A549 (cell line): Measurements from ENCODE around the gene ZDHHC22. TPM values are rescaled to one million over a fixed set of nuclear protein-coding genes. Genes with fewer than 3 reads are reported as not detected.
A peak's percentile ranks its signal among the peaks of the same experiment; 100 is the strongest.

Experiments
- ATAC-seq, 2 experiments: fragments of 200-7000 bp in 1 of 2; fragments of >200 bp in 1 of 2; cut with Nextera tagmentation in 1 of 2; cut with Tn5 transposase in 1 of 2; 3 replicates each; pipeline versions ENCODE4 v1.8.0 to v1.9.1; 2018 to 2020; ENCODE audit warnings: mild to moderate bottlenecking in 1 of 2, moderate library complexity in 1 of 2
- CTCF ChIA-PET: fragments of 300-600 bp; sonication (Branson Sonifier 250); formaldehyde crosslinking; extraction: SDS; loops from one replicate; lab custom pipeline; 2021; ENCODE audit warnings: antibody characterized with exemption, inconsistent platforms; lab: Yijun Ruan, JAX
- POLR2A ChIA-PET: fragments of 350-600 bp; formaldehyde crosslinking; extraction: SDS; loops from one replicate; lab custom pipeline; 2021; ENCODE audit warnings: antibody characterized with exemption, inconsistent platforms; lab: Yijun Ruan, JAX
- DNase-seq, 2 experiments: peaks; one replicate each; pipeline versions ENCODE4 v3.0.0 to v3.0.0-alpha.2; 2011 to 2016; ENCODE audit warnings: low read depth in 1 of 2, low spot score in 1 of 2
- FAIRE-seq: peaks from 2 replicates; lab custom pipeline; 2011; peaks lifted over from hg19 to GRCh38; lab: Jason Lieb, UNC
- H3K27ac ChIP-seq, 2 experiments: fragments of >200 bp; sonication (Bioruptor Twin); formaldehyde crosslinking; 3 replicates each; pipeline ENCODE4 v1.5.1; 2016 to 2017
- H3K4me1 ChIP-seq: fragments of >200 bp; sonication (Bioruptor Twin); formaldehyde crosslinking; 3 replicates; pipeline ENCODE4 v1.6.1; 2016
- H3K4me2 ChIP-seq: fragments of >200 bp; sonication (Bioruptor Twin); formaldehyde crosslinking; 3 replicates; pipeline ENCODE4 v1.6.1; 2016
- H3K4me3 ChIP-seq: fragments of >200 bp; sonication (Bioruptor Twin); formaldehyde crosslinking; 3 replicates; pipeline ENCODE4 v1.5.1; 2016
- H3K9me3 ChIP-seq: fragments of >200 bp; sonication (Bioruptor Twin); formaldehyde crosslinking; 3 replicates; pipeline ENCODE4 v1.6.1; 2016
- CBX2 ChIP-seq: fragments of 200-600 bp; sonication (generic); IDR thresholded peaks from 2 replicates; pipeline ENCODE4 v1.6.1; 2016; ENCODE audit warnings: low read depth, mild to moderate bottlenecking, borderline replicate concordance
- CBX8 ChIP-seq: fragments of 200-600 bp; sonication (generic); IDR thresholded peaks from 2 replicates; pipeline ENCODE4 v1.6.1; 2016
- CEBPB ChIP-seq, 2 experiments: fragments of >200 bp in 1 of 2; sonication (Bioruptor Twin) in 1 of 2; formaldehyde crosslinking in 1 of 2; IDR thresholded peaks; 2 replicates each; pipeline ENCODE4 v1.6.1; 2012 to 2016
- CHD2 ChIP-seq: fragments of 150-350 bp; IDR thresholded peaks from 2 replicates; pipeline ENCODE4 v1.6.1; 2014; ENCODE audit warnings: low read length; ENCODE audit not compliant: partially characterized antibody
- E2F6 ChIP-seq: IDR thresholded peaks from 2 replicates; pipeline ENCODE4 v1.6.1; 2012; ENCODE audit warnings: low read depth, borderline replicate concordance
- EHF ChIP-seq: fragments of 250-450 bp; sonication (Bioruptor Pico); IDR thresholded peaks from 2 replicates; pipeline ENCODE4 v1.5.0; 2020; ENCODE audit warnings: mild to moderate bottlenecking
- ELK1 ChIP-seq: fragments of 150-350 bp; IDR thresholded peaks from 2 replicates; pipeline ENCODE4 v1.6.1; 2014; ENCODE audit warnings: low read depth, mild to moderate bottlenecking, low read length
- EP300 ChIP-seq, 2 experiments: fragments of >200 bp; sonication (Bioruptor Twin); formaldehyde crosslinking; IDR thresholded peaks; 2 replicates in 1 of 2; 3 replicates in 1 of 2; pipeline ENCODE4 v1.6.1; 2016 to 2017
- FOSB ChIP-seq: fragments of 250-450 bp; sonication (Bioruptor Pico); IDR thresholded peaks from 2 replicates; pipeline ENCODE4 v1.5.0; 2020; ENCODE audit warnings: mild to moderate bottlenecking, moderate library complexity
- FOSL2 ChIP-seq, 2 experiments: fragments of 450-650 bp in 1 of 2; fragments of >200 bp in 1 of 2; sonication (Bioruptor Twin) in 1 of 2; formaldehyde crosslinking; IDR thresholded peaks; 2 replicates each; pipeline versions ENCODE4 v1.5.0 to v1.6.1; 2016 to 2020; ENCODE audit warnings: mild to moderate bottlenecking in 1 of 2, moderate library complexity in 1 of 2
- GATA3 ChIP-seq: IDR thresholded peaks from 2 replicates; pipeline ENCODE4 v1.6.1; 2012; ENCODE audit warnings: borderline replicate concordance
- HDAC2 ChIP-seq: fragments of 200-600 bp; sonication (generic); IDR thresholded peaks from 2 replicates; pipeline ENCODE4 v1.6.1; 2016
- HES2 ChIP-seq: fragments of >200 bp; sonication (Bioruptor Twin); formaldehyde crosslinking; IDR thresholded peaks from 2 replicates; pipeline ENCODE4 v1.6.1; 2016
- HEYL ChIP-seq: fragments of 250-450 bp; sonication (Bioruptor Pico); IDR thresholded peaks from 2 replicates; pipeline ENCODE4 v1.8.0; 2021; ENCODE audit warnings: mild to moderate bottlenecking, moderate library complexity
- HMGXB4 ChIP-seq: fragments of 250-450 bp; sonication (Bioruptor Pico); IDR thresholded peaks from 2 replicates; pipeline ENCODE4 v1.5.0; 2021; ENCODE audit warnings: mild to moderate bottlenecking, moderate library complexity, borderline replicate concordance
- HOXA7 ChIP-seq: fragments of 250-450 bp; sonication (Bioruptor Pico); IDR thresholded peaks from 2 replicates; pipeline ENCODE4 v1.5.0; 2020; ENCODE audit warnings: mild to moderate bottlenecking, moderate library complexity
- JUNB ChIP-seq: fragments of >200 bp; sonication (Bioruptor Twin); formaldehyde crosslinking; IDR thresholded peaks from 2 replicates; pipeline ENCODE4 v1.6.1; 2016
- KDM1A ChIP-seq: fragments of 200-600 bp; sonication (generic); IDR thresholded peaks from 2 replicates; pipeline ENCODE4 v1.6.1; 2016; ENCODE audit warnings: low read depth, mild to moderate bottlenecking
- MAFK ChIP-seq: fragments of 450-650 bp; IDR thresholded peaks from 2 replicates; pipeline ENCODE4 v1.6.1; 2014; ENCODE audit not compliant: partially characterized antibody
- MAZ ChIP-seq: fragments of 150-350 bp; IDR thresholded peaks from 2 replicates; pipeline ENCODE4 v1.6.1; 2014; ENCODE audit warnings: antibody characterized with exemption, low read depth, low read length, borderline replicate concordance
- NR3C1 ChIP-seq: fragments of >200 bp; sonication (Bioruptor Twin); formaldehyde crosslinking; IDR thresholded peaks from 3 replicates; pipeline ENCODE4 v1.6.1; 2017
- PHF8 ChIP-seq: fragments of 200-600 bp; sonication (generic); IDR thresholded peaks from 2 replicates; pipeline ENCODE4 v1.6.1; 2016; ENCODE audit warnings: low read depth, mild to moderate bottlenecking, antibody characterized with exemption, moderate library complexity, borderline replicate concordance
- POLR2A ChIP-seq: IDR thresholded peaks from 2 replicates; pipeline ENCODE4 v1.6.1; 2012; ENCODE audit warnings: mild to moderate bottlenecking, low read length
- RARB ChIP-seq: fragments of 250-450 bp; sonication (Bioruptor Pico); IDR thresholded peaks from 2 replicates; pipeline ENCODE4 v1.8.0; 2021; ENCODE audit warnings: mild to moderate bottlenecking, moderate library complexity
- RNF2 ChIP-seq: fragments of 200-600 bp; sonication (generic); IDR thresholded peaks from 2 replicates; pipeline ENCODE4 v1.6.1; 2016; ENCODE audit warnings: low read depth, mild to moderate bottlenecking, antibody characterized with exemption, moderate library complexity, borderline replicate concordance
- TP53 ChIP-seq: fragments of 250-450 bp; sonication (Bioruptor Pico); IDR thresholded peaks from 2 replicates; pipeline ENCODE4 v1.5.0; 2021; ENCODE audit warnings: mild to moderate bottlenecking, moderate library complexity
- ZC3H11A ChIP-seq: fragments of 450-650 bp; IDR thresholded peaks from 2 replicates; pipeline ENCODE4 v1.6.1; 2014; ENCODE audit warnings: antibody characterized with exemption, mild to moderate bottlenecking
- ZFP36 ChIP-seq: fragments of 450-650 bp; IDR thresholded peaks from 2 replicates; pipeline ENCODE4 v1.6.1; 2014; ENCODE audit warnings: borderline replicate concordance; ENCODE audit not compliant: partially characterized antibody
- ZNF302 ChIP-seq: fragments of 250-450 bp; sonication (Bioruptor Pico); IDR thresholded peaks from 2 replicates; pipeline ENCODE4 v1.9.0; 2021; ENCODE audit warnings: inconsistent platforms, mild to moderate bottlenecking, moderate library complexity
- ZSCAN20 ChIP-seq: fragments of 250-450 bp; sonication (Bioruptor Pico); IDR thresholded peaks from 2 replicates; pipeline ENCODE4 v1.8.0; 2022; ENCODE audit warnings: mild to moderate bottlenecking, moderate library complexity
- WGBS: methylation state at CpG from one replicate; pipeline ENCODE4 v1.1.6; 2017; ENCODE audit errors: missing lambda C conversion rate; 5-methylcytosine and 5-hydroxymethylcytosine counted together
- polyA plus RNA-seq, 4 experiments: library from polyadenylated mRNA; depleted of rRNA in 3 of 4; stranded (reverse); fragments of >200 nt; fragmentation: RNase III in 1 of 4; extraction: RNeasy Plus Mini Kit Qiagen cat#74134 plus additional on column Dnase treatment in 1 of 4; gene quantifications; 2 replicates in 3 of 4; 3 replicates in 1 of 4; pipeline ENCODE4 v1.2.3, GENCODE V29; 2011 to 2017

ZDHHC22 gene
- polyA plus RNA-seq, 2 of the 4 experiments (the other 2 are of a cell fraction) = 0.04 to 0.23 TPM

- no peak overlapping the region for H3K27ac ChIP-seq
- H3K4me1 ChIP-seq = peaks cover 12% of the 10 kb centered on the region; the same call in 2 of the 3 replicates
- ATAC-seq (no peak), FAIRE-seq (no peak), DNase-seq (no peak)
- H3K4me2 ChIP-seq = no peak overlapping the region
- POLR2A ChIA-PET = no interaction called here
- CTCF ChIA-PET = interaction anchor here (1.6 to 2.4 kb wide), 2 partner anchors 27 to 122 kb away, joined by 4 to 5 read pairs; no protein-coding TSS in a partner anchor
- H3K4me3 ChIP-seq = no peak overlapping the region
- H3K9me3 ChIP-seq = no peaks in the 10 kb centered on the region
- TF ChIP-seq POLR2A = no peak
- no peak for TF ChIP-seq HDAC2
- TF ChIP-seq ZFP36 = no peak
- TF ChIP-seq HMGXB4 (CRISPR knock-in tag) = no peak
- TF ChIP-seq FOSL2 (IDR thresholded peaks at IDR 0.05) = no peak
- TF ChIP-seq FOSL2 (CRISPR knock-in tag; IDR thresholded peaks at IDR 0.05) = no peak
- no peak for TF ChIP-seq E2F6
- TF ChIP-seq RNF2 = no peak
- no peak for TF ChIP-seq PHF8
- no peak for TF ChIP-seq EHF (CRISPR knock-in tag)
- TF ChIP-seq GATA3 = no peak
- TF ChIP-seq CBX8 = no peak
- TF ChIP-seq KDM1A = no peak
- TF ChIP-seq HOXA7 (CRISPR knock-in tag) = no peak
- TF ChIP-seq NR3C1 = no peak
- TF ChIP-seq ZNF302 (CRISPR knock-in tag) = no peak
- no peak for TF ChIP-seq ZC3H11A
- no peak for TF ChIP-seq MAZ
- no peak for TF ChIP-seq EP300 (IDR thresholded peaks at IDR 0.05)
- TF ChIP-seq CHD2 = no peak
- WGBS = 57% methylated on average over 3 of the region's 3 CpGs
Observed at GRCh38 chr14:77178656-77179055, 37.1 kb upstream of the ZDHHC22 start.

- H3K4me1 ChIP-seq = peaks cover 12% of the 10 kb centered on the region; the same call in 2 of the 3 replicates
- ATAC-seq (no peak), FAIRE-seq (no peak), DNase-seq (peak in 1 of 2 experiments; percentile 50)
- 0% methylated on average over 1 of the region's 1 CpG for WGBS
- H3K9me3 ChIP-seq = no peaks in the 10 kb centered on the region
- TF ChIP-seq RARB (no peak), MAFK (peak; percentile 27)
- H3K4me3 ChIP-seq = no peak overlapping the region
- POLR2A ChIA-PET = no interaction called here
- H3K4me2 ChIP-seq = no peak overlapping the region
- no peak overlapping the region for H3K27ac ChIP-seq
- CTCF ChIA-PET = interaction anchor here (2.4 kb wide), 1 partner anchor 123 kb away, joined by 5 read pairs; no protein-coding TSS in a partner anchor
Observed at GRCh38 chr14:77177702-77178101, 36.1 kb upstream of the ZDHHC22 start.

GRCh38 chr14:77175843-77176242, 34.3 kb upstream of the ZDHHC22 start:
- no peak overlapping the region for H3K4me3 ChIP-seq
- peak in 1 of 2 experiments; percentile 49; a peak in 2 of 6 replicates for ATAC-seq
- WGBS = 97% methylated on average over 3 of the region's 3 CpGs
- ChIA-PET POLR2A (no interaction called here), CTCF (no interaction called here)
- H3K4me1 ChIP-seq = peaks cover 1% of the 10 kb centered on the region; the same call in 2 of the 3 replicates
- H3K9me3 ChIP-seq = peaks cover 1% of the 10 kb centered on the region; the same call in 2 of the 3 replicates
- H3K4me2 ChIP-seq = no peak overlapping the region
- no peak for FAIRE-seq
- H3K27ac ChIP-seq = no peak overlapping the region
- DNase-seq = no peak
- TF ChIP-seq EP300 (IDR thresholded peaks at IDR 0.05) (no peak), CEBPB (IDR thresholded peaks at IDR 0.05) (no peak), ZSCAN20 (no peak), POLR2A (no peak), HES2 (no peak), CBX2 (no peak), ELK1 (no peak), HMGXB4 (CRISPR knock-in tag) (no peak), CHD2 (no peak), FOSB (no peak), TP53 (CRISPR knock-in tag) (no peak), JUNB (no peak), RARB (no peak), GATA3 (no peak), HEYL (CRISPR knock-in tag) (no peak)
